HL-60/S4 (cell line): ENCODE data around the gene MACO1.
"Not testable (repeated sequence)": the region's sequence is repeated elsewhere in the genome, so short reads cannot be mapped to it uniquely, and the experiment has no call there.

Source experiments
- in situ Hi-C: fragments of 300-500 bp; cut with MboI; formaldehyde crosslinking; loops from 2 replicates; pipeline ENCODE4 v1.14.3; 2022; ENCODE audit warnings: low sequenced_read_pairs

MACO1 gene

DNA sequence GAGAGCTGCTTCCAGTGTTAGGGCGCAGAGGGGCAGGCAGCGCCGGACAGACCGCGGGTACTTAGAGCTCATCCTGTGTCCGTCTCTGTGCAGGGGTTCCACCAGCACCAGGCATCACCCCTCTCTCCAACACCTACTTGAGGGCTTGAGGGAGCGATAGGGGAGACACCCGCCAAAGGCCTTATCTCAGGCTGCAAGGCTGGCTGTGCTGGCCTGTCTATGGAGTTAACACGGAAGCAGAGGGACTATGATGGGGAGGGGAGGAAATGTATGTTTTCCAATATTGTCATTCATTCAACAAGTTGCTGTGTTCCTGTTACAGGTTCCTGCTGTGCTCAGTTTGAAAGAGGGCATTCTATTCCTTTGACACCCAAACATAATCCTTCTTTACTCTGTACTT, 10.0 kb upstream of the MACO1 start, which contains the start of gene RHCE:
RHCE (minus strand) TSS at position 111 of the 400 bp plus-strand sequence; CDS start at position 72, 39 bp downstream.
- in situ Hi-C loops, result not testable (repeated sequence)

DNA sequence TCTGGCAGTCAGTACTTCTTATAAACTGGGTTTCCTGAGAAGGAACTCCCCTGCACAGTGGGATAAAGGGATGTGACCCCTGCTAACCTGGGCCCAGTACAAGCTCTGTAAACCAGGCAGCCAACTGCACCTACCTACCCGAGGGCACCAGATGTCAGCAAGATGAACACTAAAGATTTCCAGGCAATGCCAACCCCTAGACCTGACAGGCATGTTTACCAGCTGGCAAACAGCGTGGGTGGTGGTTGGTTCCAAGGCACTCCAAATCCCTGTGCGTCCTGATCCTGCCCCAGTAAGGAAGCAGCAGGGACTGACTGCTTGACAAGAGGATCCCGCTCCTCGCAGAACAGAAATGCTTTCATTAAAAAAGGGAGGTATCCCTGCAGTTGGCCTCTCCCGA, 7.5 kb upstream of the MACO1 start:
- in situ Hi-C loops, result not testable (repeated sequence)

DNA sequence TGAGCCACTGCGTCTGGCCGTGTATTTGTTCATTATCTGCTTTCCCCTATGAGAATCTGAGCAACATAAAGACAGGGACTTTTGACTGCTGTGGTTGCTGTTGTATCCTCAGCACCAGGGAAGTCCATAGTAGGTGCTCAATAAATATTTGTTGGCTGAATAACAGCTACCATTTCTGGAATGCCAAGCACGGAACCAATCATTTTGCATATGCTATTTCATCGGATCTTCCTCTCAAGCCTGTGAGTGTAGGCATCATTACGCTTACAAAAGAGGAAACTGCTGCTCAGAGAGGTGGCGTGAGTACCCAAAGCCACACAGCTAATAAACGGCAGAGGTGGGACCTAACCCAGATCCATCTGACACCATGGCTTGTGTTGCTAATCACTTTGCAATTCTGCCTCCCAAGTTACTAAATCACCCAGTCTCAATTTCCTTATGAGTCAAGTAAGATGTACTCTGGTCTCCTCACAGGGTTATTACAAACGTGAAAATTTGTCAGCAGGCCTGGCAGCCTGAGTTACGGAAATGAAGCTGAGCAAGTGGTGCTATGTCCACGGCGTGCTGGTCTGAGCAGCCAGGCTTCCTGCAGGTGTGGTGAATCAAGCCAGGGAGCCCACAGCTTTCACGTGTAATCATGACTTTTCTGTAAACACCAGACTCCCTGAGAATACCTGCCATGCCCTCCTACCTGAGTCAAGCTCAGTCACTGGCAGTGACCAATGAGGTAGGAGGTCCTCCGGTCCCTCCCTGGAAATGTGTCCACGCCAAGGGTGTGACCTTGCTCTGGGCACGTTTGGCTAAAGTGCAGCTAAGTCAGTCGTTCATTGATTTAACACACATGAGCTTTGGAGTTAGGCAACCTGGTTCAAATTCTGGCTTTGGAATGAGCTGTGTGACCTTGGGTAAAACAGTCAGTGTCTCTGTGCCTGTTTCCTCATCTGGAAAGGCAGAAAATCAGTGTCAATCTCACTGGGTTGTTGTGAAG, 5.3 kb upstream of the MACO1 start:
- in situ Hi-C loops, result no loop called here

DNA sequence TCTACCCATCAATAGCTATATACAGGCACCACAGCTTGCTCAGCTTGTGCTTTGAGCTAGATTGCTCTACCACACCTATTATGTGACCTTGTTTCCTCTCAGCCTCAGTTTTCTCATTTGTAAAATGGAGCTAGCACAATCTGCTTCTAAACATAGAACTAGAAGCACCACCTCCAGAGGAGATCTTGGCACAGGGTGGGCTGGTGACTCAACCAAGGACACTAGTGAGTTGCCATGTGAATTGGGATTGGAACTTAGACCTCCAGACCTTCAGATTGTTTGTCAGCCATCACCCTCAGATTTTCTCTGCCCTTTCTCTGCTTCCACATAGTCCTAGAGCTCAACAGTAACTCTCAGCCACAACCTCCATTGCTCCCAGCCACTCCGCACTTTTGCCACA, 3.0 kb upstream of the MACO1 start:
- in situ Hi-C loops, result no loop called here

DNA sequence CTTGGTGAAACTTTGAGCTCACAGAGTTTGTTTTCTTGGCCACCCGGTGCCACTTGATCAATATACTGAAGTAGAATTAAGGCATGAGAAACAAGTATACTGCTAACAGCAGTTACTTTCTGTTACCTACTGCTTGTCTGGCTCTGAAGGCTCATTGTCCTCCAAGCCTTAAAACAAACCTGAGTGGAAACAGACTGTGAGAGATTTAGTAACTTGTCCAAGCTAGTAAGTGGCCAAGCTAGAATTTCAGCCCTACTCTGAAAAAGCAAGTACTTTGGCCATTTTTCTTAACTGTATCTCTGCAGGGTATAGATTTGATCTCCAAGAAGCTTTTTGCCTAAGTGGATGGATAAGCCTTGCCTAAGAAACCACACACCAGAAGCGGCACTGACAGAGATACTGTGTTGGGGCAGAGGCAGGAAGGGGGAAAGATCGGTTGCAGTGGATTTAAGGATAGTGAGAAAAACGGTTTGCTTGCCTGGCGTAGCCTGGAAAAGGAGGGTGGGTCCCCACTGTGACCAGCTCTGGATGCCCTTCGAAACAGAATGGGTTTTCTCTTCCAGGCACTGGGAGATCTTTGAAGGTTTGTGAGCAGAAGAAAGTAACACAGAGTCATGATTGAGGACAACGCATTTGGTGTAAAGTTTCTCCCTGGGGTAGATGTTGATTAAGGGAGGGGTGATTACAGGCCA, 2.1 kb upstream of the MACO1 start:
- in situ Hi-C loops, result no loop called here

DNA sequence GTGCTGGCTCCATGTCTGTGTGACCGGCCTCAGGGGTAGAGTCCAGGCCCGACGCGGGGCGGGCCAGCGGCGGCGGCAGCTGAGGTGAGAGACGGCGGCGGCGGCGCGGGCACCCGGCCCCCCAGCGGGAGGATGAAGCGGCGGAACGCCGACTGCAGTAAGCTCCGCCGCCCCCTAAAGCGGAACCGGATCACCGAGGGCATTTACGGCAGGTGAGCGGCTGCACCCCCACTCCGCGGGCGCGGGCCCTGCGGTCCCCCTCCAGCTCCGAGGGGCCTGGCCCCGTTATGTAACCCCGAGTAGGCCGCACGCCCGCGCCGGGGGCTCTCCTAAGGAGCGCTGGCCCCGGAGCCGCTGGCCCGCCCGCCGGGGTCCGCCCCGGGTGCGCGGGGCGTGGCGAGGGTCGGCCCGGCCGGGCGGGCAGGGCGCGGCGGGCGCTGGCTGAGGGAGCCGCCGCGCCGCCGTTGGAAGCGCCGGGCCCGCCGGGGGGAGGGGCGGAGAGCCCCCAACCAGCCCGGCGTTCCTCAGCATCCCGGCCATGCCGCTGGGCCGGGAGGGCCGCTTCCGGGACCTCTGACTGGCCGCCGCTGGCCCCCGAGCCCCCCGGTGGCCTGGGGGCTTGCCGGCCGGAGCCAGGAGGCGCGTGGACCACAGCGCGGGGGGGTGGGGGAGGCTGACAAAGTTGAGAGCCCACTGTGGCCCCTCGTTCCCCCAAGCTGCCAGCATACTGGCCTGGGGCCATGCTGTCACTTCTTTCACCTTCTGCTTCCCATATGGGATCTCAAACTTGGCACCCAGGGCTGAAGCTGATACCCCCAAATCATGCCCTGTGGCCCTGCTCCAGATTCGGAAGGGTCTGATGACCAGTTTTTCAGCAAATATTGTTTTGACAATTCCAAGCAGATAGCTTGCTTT, 527 bp downstream of the MACO1 start:
- in situ Hi-C loops, result no loop called here

DNA sequence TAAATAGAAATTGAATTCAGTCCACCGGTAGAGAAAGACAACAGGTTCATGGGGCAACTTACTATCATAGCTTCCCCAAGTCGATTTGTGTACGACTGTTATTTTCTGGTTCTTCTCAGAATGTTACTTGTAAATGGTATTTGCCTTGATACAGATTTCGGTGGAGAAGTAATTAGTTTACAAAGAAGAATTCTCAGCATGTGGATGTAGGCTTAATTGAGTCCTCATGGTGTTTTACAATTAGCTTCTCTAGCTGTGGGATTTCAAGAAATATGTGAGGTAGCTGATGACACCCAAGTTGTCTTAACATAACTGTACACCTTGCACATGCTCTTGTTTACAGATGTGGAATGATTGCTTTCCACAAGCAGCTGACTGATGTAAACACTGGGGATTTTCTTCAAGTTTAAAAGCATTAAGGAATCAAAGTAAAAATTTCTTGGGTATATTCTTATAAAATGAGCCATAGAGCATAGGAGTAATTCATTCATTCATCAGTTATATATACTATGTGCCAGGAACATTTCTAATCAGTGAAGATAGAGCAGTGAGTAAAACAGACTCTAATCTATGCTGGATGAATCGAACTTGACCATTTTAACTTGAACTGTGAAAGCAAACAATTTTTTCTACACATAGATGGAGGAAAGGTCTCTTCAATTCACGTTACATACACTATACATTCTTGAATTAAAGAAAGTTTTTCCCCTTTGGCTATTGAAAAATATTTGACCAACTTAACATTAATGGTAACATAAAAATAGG, 1.4 kb downstream of the MACO1 start:
- in situ Hi-C loops, result no loop called here

DNA sequence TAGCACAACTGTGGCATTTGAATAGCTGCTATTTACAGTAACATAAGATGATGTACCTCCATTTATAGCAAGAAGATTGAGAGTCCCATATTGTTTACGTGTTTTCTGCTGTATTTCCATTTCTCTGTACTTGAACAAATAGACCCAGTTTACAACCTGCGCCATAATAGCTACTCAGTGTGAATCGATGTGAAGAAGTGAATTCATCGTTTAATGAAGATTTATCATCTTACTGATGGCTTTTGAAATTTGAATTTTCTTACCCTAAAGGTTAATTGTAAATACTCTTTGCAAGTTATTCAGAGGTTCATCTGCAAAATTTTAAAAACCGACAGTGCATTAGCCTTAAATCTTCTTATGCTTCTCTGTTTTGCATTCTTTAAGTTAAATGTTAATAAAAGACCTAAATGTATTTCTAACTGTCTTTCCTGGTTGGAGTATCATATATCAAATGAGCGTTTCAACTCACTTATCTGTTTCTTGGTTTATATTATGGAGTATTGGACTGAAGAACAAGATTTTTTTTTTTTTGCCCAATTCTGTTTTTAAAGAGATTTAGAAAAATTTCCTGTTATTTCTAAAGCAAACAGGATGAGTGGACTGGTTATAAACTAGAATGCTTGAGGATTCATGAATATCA, 2.2 kb downstream of the MACO1 start:
- in situ Hi-C loops, result no loop called here

DNA sequence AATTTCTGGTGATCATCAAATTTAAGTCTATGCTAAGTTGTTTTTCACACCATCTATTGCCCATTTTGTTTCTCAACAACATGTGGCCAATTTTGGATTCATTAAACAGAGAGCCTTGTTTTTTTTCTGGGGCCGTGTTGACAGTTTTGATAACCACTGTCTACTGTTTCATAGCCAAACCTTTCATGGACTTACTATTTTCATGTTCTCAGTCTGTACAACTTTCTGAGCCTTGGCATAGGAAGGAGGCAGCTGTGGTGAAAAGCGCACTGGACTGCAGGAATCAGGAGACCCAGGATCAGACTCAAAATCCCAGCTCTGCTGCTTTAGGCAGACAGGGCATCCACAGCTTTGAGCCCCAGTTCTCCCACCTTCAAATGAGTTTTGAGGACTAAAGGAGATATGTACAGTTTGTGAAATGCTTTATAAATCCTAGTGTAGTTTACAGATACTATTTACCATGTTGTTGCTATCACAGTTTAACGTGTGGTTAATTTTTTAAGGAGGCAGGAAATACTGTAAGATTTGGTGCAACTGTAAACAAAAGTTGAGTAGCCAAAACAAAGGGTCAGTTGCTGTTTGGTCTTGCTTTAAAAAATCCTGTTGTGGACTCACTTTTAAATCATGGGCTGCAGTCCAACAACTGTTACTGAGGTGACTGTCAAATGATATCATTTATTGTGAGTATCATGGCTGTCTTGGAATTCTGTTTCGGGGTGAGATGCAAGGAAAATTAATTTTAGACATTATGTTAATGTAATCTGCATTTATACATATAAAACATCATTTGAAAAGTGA, 2.9 kb downstream of the MACO1 start:
- in situ Hi-C loops, result no loop called here

DNA sequence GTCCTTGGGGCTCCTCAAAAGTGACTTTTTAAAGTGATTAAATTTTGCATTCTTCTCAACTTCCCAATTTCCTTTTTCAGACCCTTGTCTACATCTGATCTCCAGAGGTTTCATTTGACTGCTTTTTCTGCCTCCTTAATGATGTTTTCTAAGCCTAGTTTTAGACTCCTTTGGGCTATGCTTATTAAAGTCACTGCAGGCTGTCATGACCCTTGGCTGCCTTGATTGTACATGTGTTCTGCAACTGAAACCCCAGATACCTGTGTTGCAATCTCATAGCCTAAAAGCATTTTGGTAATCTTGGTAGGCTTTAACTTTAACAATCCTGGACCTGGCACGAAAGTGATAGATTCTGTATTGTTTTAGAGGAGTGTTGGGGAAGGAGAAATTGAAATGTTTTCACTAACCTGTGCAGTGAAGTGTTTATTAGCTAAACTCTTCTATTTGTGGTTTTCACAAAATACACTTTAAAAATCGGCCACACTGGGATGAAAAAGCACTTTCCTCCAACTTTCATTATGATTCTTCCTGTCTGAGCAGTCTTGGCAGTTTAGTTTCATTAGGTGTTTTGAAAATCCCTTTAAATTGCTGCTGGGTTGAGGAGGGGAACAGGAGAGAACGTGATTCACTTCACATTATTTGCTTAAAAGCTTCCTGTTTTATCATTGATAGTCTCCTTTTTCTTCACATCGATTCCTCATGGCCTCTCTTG, 4.9 kb downstream of the MACO1 start:
- in situ Hi-C loops, result no loop called here

DNA sequence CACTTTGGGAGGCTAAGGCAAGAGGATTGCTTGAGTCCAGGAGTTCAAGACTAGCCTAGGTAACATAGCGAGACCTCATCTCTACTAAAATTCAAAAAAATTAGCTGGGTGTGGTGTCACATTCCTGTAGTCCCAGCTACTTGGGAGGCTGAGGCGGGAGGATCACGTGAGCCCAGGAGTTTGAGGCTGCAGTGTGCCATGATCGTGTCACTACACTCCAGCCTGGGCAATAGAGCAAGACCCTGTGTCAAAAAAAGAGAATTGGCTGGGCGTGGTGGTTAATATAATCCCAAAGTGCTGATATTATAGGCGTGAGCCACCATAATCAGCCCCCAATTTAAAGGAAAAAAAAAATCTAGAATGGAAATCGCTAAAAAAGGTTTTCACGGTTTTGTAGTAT, 7.0 kb downstream of the MACO1 start:
- in situ Hi-C loops, result no loop called here

DNA sequence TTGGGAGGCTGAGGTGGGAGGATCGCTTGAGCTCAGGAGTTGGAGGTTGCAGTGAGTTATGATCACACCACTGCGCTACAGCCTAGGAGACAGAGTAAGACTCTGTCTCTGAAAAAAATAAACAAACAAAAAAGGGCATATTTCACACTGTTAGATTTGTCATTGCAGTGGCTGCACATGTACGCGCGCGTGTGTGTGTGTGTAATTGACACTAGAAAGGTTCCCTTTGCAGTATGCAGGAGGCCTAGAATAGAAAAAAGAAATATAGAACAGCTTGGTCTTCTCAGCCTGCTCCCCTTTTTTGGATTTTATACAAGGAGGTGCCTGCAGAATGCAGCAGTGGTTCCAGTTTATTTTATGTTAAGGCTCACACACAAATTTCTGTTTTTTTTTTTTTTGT, 8.6 kb downstream of the MACO1 start:
- in situ Hi-C loops, result no loop called here

DNA sequence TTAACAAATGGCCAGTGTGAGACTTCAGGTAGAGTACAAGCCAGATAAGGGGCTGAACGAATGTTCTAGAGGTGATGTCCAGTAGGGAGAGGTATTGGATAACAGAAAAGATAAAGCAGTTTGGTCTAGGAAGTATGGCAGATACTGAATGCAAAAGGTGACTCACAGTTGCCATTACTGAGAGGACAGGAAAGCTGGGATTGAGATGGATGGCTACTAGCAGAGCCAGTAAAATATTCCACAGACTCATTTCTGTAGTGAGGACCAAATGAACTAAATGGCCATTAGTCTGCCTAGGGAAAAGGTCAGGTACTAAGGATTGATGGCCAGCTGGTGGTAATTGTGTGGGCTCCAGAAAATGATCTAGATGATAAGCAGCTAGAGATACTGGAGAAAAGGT, 11.5 kb downstream of the MACO1 start:
- in situ Hi-C loops, result no loop called here

DNA sequence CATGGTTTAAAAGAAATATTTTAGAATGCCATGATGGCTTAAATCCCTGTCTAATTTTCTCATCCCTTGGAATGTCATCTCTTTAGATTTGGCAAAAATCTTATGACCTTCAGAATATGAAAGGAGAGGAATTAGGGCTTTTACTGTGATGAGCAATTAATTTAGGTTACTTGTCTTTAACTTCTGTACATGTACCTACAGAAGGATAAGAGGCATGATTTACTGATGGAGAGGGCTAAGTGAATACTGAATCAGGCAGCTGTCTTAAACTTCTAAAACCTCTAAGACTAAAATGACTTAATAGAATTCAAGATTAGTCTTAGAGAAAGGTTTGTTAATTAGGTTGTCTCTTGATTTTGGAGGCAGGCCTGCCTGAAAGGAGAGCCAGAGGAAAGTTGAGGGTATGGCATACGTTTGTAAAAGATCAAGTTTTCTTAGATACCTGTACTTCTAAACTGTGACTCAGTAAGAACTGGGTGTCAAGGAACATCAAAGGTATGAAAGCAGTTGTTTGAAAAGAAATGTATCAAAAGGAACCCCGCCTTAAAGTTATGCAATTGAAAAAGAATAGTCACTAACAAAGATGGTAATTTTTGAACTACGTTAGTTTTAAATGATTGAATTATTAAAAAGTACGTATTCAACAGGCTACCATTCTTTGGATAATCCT, 12.5 kb downstream of the MACO1 start:
- in situ Hi-C loops, result no loop called here

DNA sequence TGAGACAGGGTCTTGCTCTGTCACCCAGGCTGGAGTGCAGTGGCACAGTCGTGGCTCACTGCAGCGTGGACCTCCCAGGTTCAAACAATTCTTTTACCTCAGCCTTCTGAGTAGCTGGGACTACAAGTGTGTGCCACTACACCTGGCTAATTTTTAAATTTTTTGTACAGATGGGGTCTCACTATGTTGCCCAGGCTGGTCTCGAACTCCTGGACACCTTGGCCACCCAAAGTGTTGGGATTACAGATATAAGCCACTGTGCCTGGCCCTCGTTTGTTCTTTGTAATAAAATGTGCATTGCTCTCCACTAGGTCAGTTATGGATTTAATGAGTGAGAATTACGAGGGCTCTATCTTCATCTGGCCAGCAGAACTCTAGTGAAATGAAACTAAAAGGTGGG, 13.9 kb downstream of the MACO1 start:
- in situ Hi-C loops, result not testable (repeated sequence)

DNA sequence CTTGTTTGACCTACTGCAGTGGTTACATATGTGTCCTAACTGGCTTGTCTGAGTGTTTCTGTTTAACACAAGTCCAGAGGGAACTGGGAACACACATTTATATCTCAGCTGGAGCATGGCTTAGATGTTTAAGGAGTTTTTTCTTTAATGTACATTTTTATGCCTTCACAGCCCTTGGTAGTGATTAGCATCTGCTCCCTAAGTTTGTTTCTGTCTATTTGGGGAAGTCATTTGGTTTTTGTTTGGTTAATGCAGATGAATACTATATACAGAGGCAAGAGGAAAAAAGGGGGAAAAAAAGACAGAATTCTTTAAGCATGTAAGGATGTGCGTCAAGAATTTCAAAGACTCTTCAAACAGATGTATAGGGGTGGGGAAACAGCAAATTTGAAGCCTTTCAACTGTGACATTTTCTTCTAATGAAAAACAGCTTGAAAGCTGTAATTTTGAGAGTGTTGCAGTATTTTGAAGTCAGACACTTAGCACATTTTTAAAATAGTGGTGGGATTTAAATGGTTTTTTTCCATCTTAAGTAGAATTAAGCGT, 15.4 kb downstream of the MACO1 start:
- in situ Hi-C loops, result no loop called here

DNA sequence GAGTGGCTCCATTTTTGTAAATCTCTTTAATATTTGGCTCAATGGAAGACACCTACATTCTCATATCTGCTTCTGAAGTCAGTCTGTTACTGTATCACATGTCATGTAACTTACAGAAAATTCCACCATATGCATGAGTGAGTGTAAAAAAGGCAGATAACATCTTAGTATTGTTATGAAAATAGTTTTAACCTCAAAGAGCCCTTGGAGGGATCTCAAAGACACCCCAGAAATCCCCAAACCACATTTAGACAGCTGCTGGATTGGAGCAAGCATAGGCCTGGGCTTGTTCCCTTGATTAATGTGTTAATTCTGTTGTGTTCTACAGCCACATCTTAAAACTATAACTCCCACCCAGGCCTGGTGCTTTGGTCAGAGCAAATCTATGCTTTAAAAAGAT, 16.9 kb downstream of the MACO1 start:
- in situ Hi-C loops, result no loop called here

DNA sequence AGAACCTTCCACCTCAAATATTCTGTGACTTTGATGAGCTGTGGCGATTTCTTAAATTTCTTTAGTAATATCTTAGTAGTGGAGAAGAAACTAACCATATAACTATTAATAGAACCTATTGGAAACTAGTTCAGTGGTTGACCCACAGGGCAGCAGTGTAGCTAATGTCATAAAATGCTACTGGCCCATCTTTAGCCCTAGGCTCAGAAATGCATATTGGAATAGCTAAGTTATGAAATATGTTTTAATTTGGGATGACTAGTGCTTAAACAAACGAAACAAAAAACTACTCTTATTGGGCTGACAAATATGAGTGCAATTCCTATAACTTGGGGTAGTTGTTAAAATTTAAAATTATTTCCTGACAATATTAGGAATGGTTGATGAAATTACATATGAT, 20.2 kb downstream of the MACO1 start:
- in situ Hi-C loops, result no loop called here
